NCI-H748 (cell line): Measurements from ENCODE around the gene SETBP1.
"Not testable (repeated sequence)": the region's sequence is repeated elsewhere in the genome, so short reads cannot be mapped to it uniquely, and the experiment has no call there.

Source experiments
- DNase-seq: peaks from one replicate; lab custom pipeline; 2025; ENCODE audit not compliant: unreplicated experiment; lab: John Stamatoyannopoulos, UW

SETBP1 gene

DNA sequence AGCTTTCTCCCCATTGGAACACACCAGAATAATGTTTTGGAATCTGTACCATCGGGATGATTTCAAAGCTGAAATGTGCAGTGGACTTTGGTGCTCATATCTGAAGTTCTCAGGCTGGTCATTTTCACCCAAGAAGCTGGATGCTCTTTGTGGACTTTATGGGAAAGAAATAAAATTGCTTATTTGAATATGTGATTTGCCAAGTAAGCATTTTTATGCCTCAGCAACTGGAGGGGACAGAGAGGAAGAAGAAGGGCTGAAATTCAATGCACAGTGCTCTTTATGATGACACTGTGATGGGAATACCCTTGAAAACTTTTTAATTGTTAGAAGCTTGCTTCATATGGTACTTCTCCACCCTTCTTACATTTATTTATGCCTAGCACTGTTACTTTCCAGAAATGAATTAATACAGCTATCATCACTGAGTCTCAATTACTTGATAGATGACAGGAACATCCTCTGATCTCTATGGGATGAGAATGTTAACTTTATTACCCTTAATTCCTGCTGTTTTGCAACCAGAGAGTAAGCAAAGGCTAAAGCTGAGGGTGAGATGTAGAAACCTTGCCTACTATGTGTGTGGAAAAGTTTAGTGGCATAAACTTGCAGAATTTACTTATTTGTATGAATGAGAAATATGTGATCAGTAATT is 23.6 kb downstream of the SETBP1 start:
- no peak for DNase-seq

- no peak for DNase-seq
Observed at GRCh38 chr18:44705075-44705675, 24.5 kb downstream of the SETBP1 start.

- no peak for DNase-seq
Observed at GRCh38 chr18:44708451-44709083, 27.9 kb downstream of the SETBP1 start.

DNA sequence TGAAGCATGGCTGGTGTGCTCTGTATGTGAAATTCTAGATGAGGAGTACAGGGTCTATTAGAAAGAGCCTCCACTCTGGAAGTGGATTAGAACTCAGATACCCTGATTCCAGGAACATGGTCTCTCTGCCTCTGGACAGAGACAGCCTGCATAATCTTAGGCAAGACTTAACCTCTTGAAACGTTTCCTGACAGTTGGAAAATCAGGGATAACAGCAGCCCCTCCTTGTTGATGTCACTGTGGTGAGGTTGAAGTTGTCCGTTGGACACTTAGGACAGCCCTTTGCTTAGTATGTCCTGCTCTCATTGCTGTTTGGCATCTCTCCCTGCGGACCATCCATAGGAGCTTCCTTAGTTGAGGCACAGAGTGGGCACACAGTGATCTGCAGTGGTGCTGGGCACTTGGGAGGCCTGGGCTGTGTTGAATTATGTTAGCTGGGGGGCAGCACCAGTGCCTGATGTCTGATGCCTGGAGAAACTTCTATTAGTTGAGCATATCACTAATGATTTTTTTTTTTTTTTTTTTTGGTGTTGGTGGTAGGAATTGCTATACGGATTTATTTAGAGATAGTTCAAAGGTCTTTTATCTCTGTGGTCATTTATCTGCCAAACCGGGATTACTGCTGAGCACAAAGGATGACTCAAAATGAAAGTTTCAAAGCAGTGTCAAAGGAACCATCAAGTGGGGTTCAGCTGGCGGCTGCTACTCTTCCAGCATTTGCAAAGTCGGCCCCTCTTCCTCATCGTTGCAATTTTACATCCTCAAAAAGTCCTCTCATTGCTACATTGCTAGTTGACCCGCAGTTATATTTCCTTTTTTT is 28.8 kb downstream of the SETBP1 start:
- no peak for DNase-seq

GRCh38 chr18:44710931-44711330 is 30.2 kb downstream of the SETBP1 start:
- DNase-seq: no peak

GRCh38 chr18:44712025-44712424 is 31.3 kb downstream of the SETBP1 start:
- no peak for DNase-seq

GRCh38 chr18:44713435-44713834 is 32.7 kb downstream of the SETBP1 start:
- DNase-seq: no peak

- no peak for DNase-seq
Observed at GRCh38 chr18:44714376-44714775, 33.7 kb downstream of the SETBP1 start.

DNA sequence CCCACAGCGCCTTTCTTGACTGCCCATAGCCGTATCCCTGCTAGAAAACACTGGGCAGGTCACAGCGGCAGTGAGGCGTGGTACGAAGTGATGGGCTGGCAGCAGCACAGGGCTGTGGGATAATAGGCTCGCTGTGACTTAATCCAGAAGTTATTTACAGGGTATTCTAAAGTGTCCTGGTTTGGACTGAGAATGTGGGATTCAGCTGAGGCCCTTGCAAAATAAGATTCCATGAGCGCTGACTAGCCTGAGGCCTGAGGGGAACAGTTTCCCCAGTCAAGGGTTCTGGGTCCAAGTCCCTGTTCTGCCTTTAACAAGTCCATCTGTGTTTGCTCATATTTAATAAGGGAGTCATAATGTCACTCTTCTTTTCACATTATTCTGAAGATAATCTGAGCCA is 34.6 kb downstream of the SETBP1 start:
- peak; percentile 51 for DNase-seq

GRCh38 chr18:44715842-44716241 is 35.2 kb downstream of the SETBP1 start:
- peak; percentile 93 for DNase-seq

GRCh38 chr18:44716697-44717163 is 36.0 kb downstream of the SETBP1 start:
- no peak for DNase-seq

- peak; percentile 9 for DNase-seq
Observed at GRCh38 chr18:44719519-44720060, 38.9 kb downstream of the SETBP1 start.

- DNase-seq: not testable (repeated sequence)
Observed at GRCh38 chr18:44721748-44722147, 41.1 kb downstream of the SETBP1 start.

GRCh38 chr18:44723411-44723810 is 42.7 kb downstream of the SETBP1 start:
- no peak for DNase-seq

- no peak for DNase-seq
Observed at GRCh38 chr18:44724105-44724778, 43.6 kb downstream of the SETBP1 start.

GRCh38 chr18:44725300-44726058 is 44.8 kb downstream of the SETBP1 start:
- no peak for DNase-seq

- DNase-seq: no peak
Observed at GRCh38 chr18:44726059-44726421, 45.4 kb downstream of the SETBP1 start.

DNA sequence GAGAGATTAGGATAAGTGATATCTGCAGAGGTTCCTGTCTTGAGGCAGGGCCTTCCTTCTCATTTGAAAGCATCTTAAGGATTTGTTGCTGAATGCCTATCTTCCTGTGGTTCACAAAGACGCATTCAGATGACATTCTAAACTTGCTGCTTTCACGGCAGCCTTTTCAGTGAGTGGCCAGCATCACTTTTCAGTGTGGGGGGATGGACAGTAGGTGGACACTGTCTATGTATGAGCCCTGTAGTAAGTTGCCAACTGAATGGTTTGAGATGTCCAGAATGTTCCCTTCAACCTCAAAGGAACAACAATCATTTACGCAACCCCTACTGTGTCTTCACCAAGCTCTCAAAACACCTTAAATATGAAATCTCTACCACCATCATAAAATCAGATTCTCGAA is 46.6 kb downstream of the SETBP1 start:
- DNase-seq: no peak

DNA sequence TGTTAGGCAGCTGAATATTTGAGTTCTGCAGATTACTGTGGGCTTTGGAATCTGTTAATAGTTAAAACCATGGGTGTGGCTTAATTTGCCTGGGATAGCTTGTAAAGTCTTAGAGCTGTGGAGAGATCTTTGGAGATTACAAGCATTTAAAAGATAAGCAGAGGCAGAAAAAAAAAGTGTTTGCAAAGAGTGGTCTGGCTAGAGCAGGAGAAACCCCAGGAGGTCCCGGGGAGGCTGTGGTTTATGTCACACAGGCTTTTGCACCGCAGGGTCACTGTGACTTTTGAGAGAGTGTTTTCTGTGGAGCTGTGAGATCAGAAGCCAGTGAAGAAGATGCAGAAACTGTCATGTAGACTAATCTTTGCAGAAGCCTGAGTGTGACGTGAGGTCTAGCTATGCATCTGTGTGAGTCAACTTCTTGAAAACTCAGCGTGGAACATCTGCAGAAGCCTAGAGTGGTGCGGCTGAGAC is 49.0 kb downstream of the SETBP1 start:
- DNase-seq: no peak
